ENCODE results near the gene STRN. TPM values are rescaled to one million over a fixed set of nuclear protein-coding genes. Genes with fewer than 3 reads are reported as not detected.
"Not testable (repeated sequence)": the region's sequence is repeated elsewhere in the genome, so short reads cannot be mapped to it uniquely, and the experiment has no call there.

STRN gene
- total RNA-seq, 1 donor from 2014 or later = 22.1 TPM

GRCh38 chr2:36964496-36965058 lies 1.8 kb downstream of the STRN start:
- no peak for DNase-seq (ENCODE audit: extremely low read depth, low read depth, low spot score)

- DNase-seq (ENCODE audit: extremely low read depth, low read depth, low spot score) = no peak
Observed at GRCh38 chr2:36963734-36964133, 2.6 kb downstream of the STRN start.

- DNase-seq (ENCODE audit: extremely low read depth, low read depth, low spot score) = no peak
Observed at GRCh38 chr2:36963106-36963505, 3.2 kb downstream of the STRN start.

- no peak for DNase-seq (ENCODE audit: extremely low read depth, low read depth, low spot score)
Observed at GRCh38 chr2:36960773-36961172, 5.6 kb downstream of the STRN start.

DNA sequence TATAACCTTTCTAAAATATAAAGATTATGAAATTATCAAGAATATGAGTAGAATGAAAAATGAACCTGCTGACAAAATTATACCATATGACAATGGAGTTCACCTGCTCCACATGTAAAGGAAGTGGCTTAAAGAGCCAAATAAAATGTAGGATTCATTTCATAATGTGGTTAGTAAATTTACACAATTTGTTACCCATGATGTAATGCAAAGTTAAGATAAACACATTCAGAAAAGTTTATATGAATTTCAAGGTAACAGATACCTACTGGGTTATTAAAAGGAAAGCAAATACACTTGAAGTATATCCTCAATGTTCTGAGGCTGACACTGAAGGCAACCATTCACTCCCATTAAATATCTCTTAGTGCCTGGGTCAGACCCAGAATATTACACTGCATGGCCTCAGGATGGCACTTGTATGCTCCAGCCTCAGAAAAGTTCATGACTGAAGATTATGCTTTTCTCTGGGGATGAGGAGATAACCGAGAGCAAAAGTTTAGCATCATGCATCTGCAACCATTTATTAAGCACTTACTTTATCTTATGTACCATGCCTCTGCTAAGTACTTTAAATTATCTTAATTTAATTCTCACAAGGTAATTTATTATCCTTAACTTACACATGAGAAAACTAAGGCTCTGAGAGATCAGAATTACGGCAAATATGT lies 6.2 kb downstream of the STRN start:
- no peak for DNase-seq (ENCODE audit: extremely low read depth, low read depth, low spot score)

DNA sequence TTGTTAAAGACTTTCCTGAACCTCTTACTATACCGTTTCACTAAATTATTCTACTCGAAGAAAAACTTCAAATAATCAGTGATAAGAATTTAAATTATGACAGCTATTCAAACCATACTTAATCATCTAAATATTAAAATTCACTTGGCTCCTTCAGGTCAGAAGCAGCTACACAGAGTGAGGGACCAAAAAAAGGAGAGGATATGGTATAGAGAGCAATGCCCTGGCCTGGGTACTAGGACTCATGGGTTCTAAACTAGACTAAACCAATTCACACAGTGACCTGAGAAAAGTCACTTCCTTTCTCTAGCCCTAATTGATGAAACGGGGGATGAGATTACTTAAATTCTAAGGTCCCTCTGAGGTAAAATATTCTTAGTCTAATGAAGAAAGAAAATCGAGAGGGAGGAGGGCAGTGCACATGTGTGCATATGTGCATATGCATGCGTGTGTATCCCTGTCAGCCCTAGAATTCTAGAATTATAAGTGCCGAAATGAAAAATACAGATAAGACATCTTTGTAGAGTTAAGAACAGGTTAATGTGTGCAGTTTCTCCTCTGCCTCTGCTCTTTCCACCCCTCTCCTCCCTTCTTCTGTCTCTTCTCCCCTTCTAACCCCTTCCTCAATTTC lies 11.2 kb downstream of the STRN start:
- no peak for DNase-seq (ENCODE audit: extremely low read depth, low read depth, low spot score)

GRCh38 chr2:36952748-36953197 lies 13.6 kb downstream of the STRN start:
- no peak for DNase-seq (ENCODE audit: extremely low read depth, low read depth, low spot score)

GRCh38 chr2:36951574-36951973 lies 14.8 kb downstream of the STRN start:
- DNase-seq (ENCODE audit: extremely low read depth, low read depth, low spot score) = no peak

DNA sequence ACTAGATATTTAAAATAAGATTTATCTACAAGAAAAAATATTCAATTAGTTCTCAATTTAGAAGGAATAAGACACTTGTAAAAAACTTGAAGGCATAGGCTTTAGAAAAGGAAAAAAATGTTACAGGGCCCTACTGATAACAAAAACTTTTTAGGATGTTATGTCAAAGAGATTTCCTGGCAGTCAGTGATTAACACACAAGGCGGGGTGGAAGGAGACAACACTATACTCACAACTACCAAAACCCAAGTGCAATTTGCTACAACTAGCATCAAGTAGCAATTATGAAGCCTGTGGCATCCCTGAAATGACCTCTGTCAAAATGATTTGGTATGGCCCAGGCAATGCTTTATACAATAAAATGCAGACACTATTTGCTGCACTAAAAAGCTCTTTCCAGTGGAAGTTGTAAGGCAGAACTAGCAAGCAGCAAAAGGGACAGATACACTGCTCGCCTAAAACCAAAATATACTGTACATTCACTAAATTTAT lies 15.3 kb downstream of the STRN start:
- no peak for DNase-seq (ENCODE audit: extremely low read depth, low read depth, low spot score)

- no peak for DNase-seq (ENCODE audit: extremely low read depth, low read depth, low spot score)
Observed at GRCh38 chr2:36949845-36950244, 16.5 kb downstream of the STRN start.

- DNase-seq (ENCODE audit: extremely low read depth, low read depth, low spot score) = not testable (repeated sequence)
Observed at GRCh38 chr2:36945240-36945639, 21.1 kb downstream of the STRN start.

DNA sequence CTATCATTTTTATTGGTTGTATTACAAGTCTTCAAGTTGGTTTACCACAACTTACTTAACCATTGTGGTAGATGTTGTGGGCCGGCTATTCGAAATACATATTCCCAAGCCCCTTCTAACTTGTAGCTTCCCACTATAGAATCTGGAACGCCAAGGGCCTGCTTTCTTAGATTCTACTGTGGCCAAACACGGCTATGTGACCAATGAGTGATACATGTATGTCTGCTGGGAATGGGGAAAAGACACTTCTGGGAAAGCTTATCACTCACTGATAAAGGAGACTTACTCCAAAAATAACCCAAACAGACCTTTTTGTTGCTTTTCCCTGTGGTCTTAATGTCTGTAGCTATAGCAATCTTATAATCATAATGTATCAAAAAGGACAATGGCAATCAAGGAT lies 24.5 kb downstream of the STRN start:
- DNase-seq (ENCODE audit: extremely low read depth, low read depth, low spot score) = no peak

DNA sequence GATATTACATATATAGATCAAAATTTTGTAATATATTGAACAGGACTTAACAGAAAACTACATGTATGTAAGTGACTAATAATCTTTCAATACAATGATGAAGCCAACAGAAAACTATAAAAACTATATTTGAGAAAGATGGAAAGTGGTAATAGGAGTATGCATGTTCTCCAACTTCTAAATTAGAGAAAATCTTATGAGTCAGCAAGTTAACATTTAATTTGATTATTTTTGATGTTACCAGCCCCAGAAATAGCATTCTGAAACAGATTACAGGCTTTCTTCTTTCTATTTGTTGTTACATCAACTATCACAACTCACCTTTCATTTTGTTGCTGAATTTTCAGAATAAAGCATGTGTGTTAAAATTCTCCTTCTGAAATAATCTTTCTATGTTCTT lies 29.8 kb downstream of the STRN start:
- not testable (repeated sequence) for DNase-seq (ENCODE audit: extremely low read depth, low read depth, low spot score)

GRCh38 chr2:36931688-36932087 lies 34.6 kb downstream of the STRN start:
- DNase-seq (ENCODE audit: extremely low read depth, low read depth, low spot score) = not testable (repeated sequence)

DNA sequence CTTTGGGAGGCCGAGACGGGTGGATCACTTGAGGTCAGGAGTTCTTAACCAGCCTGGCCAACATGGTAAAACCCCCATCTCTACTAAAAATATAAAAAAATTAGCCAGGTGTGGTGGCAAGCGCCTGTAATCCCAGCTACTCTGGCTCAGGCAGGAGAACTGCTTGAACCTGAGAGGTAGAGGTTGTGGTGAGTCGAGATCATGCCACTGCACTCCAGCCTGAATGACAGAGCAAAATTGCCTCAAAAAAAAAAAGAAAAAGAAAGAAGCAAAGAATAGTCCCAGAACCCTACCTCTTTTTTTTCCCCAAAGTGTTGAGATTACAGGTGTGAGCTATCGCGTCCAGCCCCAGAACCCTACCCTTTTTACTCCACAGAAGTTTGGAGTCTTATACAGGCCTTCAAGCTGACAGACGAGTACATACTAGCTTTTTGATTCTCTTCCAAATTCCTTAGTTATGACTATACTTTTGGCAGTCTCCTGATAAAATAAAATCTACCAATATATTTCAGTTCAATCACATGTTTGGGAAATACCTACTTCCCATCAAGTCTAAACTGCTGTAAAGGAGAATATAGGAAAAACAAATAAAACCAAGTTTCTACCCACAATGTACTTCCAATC lies 35.4 kb downstream of the STRN start:
- not testable (repeated sequence) for DNase-seq (ENCODE audit: extremely low read depth, low read depth, low spot score)

GRCh38 chr2:36926175-36927132 lies 39.9 kb downstream of the STRN start:
- DNase-seq (ENCODE audit: extremely low read depth, low read depth, low spot score) = not testable (repeated sequence)

DNA sequence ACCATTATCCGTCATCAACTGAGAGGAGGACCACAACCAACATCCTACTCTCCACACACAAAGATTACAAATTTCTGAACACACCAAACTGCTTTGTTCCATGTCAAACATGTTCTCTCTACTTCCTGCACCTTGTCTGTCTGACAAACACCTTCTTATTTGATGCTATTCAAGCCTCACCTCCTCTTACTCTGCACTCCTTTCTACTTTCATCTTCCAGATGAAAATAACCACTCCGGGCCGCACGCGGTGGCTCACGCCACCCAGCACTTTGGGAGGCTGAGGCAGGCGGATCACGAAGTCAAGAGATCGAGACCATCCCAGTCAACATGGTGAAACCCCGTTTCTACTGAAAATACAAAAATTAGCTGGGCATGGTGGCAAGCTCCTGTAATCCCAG lies 43.7 kb downstream of the STRN start:
- DNase-seq (ENCODE audit: extremely low read depth, low read depth, low spot score) = not testable (repeated sequence)

DNA sequence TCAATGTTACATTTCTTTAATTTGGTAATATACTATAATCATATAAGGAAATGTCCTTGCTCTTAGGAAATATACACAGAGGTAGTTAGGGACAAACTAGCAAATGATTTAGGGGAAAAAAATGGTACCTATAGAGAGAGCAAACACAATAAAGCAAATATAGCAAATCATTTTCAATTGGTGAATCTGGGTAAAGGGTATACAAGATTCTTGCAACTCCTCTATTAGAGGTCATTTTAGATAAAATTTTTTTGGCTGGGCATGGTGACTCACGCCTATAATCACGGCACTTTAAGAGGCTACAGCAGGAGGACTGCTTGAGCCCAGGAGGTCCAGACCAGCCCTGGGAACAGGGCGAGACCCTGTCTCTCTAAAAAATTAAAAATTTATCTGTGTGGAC lies 44.4 kb downstream of the STRN start:
- DNase-seq (ENCODE audit: extremely low read depth, low read depth, low spot score) = no peak

DNA sequence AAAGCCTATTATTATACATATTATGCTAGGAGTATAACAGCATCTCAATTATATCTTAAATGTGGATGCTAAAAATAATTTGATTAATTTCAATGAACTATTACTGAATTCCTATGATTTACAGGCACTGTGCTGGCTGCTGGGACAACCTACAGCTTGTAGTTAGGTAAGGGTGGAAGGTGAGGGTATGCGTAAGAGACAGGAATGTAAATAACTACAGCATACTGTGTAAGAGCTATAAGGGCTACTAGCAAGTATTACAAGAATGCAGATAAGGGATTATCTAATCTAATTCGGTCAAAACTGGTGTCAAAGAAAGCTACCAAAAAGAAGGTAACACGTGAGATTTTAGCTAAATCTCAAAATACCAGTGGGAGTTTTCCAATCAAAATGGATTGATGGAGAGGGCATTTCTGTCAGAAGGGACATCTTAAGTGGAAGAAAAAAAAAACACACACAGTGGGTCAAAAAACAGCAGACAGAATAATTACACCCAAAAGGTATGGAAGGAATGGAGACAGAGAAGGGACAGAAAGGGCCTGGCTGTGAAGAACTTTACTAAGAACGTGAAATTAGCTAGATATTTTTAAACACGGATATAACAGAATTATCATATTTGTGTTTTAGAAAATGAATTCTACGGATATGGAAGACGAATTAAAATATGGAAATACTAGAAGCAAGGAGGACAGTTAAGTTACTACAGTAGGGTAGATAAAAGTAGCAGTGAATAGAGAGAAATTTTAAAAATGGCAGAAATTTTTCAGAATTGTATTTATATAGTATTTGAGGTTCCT lies 47.1 kb downstream of the STRN start:
- no peak for DNase-seq (ENCODE audit: extremely low read depth, low read depth, low spot score)

GRCh38 chr2:36918307-36918706 lies 48.0 kb downstream of the STRN start:
- no peak for DNase-seq (ENCODE audit: extremely low read depth, low read depth, low spot score)
